ENCODE data around the gene EDIL3. TPM values are rescaled to one million over a fixed set of nuclear protein-coding genes. Genes with fewer than 3 reads are reported as not detected.
"Not testable (repeated sequence)": the region's sequence is repeated elsewhere in the genome, so short reads cannot be mapped to it uniquely, and the experiment has no call there.

The EDIL3 gene
- total and polyA plus RNA-seq, 2 donors (not counting 1 experiment from before 2014, with no cell fraction given) = not detected

- POLR2A ChIA-PET; H3K4me2 ChIP-seq (replicated peaks; ENCODE audit: low read depth, low read length, poor library complexity, severe bottlenecking): not testable (repeated sequence)
Measured at GRCh38 chr5:84309850-84310249, 74.8 kb downstream of the EDIL3 start.

GRCh38 chr5:84306601-84307000, 78.1 kb downstream of the EDIL3 start:
- intact Hi-C loops (cut with micrococcal nuclease) = no loop called here
- TF ChIP-seq EZH2 (IDR thresholded peaks at IDR 0.05; ENCODE audit: borderline replicate concordance, insufficient read depth, low read depth, low read length, poor library complexity, severe bottlenecking) (no peak), CTCF (IDR thresholded peaks at IDR 0.05) (no peak)
- no peak overlapping the region for H2AFZ ChIP-seq (ENCODE audit: insufficient read depth, low read depth, low read length, poor library complexity, severe bottlenecking)
- Mint-ChIP-seq H3K9me3 (ENCODE audit: insufficient read depth) (no peaks in the 10 kb centered on the region), H3K4me3 (no peak overlapping the region), H3K4me1 (no peaks in the 10 kb centered on the region), H3K27ac (no peak overlapping the region), H3K27me3 (no peaks in the 10 kb centered on the region)
- no peak overlapping the region for H3K4me3 ChIP-seq (ENCODE audit: control extremely low read depth in 1 of 5, extremely low read depth in 1 of 5, insufficient read depth in 1 of 5, low read depth in 2 of 5, low read length in 4 of 5)
- WGBS (ENCODE audit: insufficient coverage) = no CpG with 5 or more reads among the region's 1 CpG
- ChIA-PET POLR2A (no interaction called here), CTCF (no interaction called here)
- no peak overlapping the region for H3K27ac ChIP-seq (ENCODE audit: low read length in 2 of 2)
- no peaks in the 10 kb centered on the region for H3K4me1 ChIP-seq (ENCODE audit: control insufficient read depth in 2 of 2, insufficient read depth in 2 of 2, low read length in 2 of 2)
- H3K36me3 ChIP-seq (replicated peaks in 1 of 2; ENCODE audit: control extremely low read depth in 1 of 2, control insufficient read depth in 1 of 2, extremely low read depth in 1 of 2, insufficient read depth in 2 of 2, low read length in 1 of 2) = no peaks in the 10 kb centered on the region
- no peak for DNase-seq
- H3K9ac ChIP-seq (ENCODE audit: low read length) = no peak overlapping the region
- no peaks in the 10 kb centered on the region for H4K20me1 ChIP-seq (ENCODE audit: control insufficient read depth, insufficient read depth, low read length, poor library complexity, severe bottlenecking)
- no peaks in the 10 kb centered on the region for H3K79me2 ChIP-seq (ENCODE audit: control insufficient read depth, insufficient read depth, low read length)
- no peaks in the 10 kb centered on the region for H3K27me3 ChIP-seq (replicated peaks in 1 of 4; ENCODE audit: control extremely low read depth in 1 of 4, control insufficient read depth in 3 of 4, insufficient read depth in 4 of 4, low read length in 3 of 4)
- no peaks in the 10 kb centered on the region for H3K9me3 ChIP-seq (ENCODE audit: control extremely low read depth in 1 of 3, control insufficient read depth in 2 of 3, insufficient read depth in 1 of 3, low read length in 2 of 3)
- no peak overlapping the region for H3K4me2 ChIP-seq (replicated peaks; ENCODE audit: low read depth, low read length, poor library complexity, severe bottlenecking)
- ATAC-seq (ENCODE audit: low read depth) = no peak

More at GRCh38 chr5:84309850-84310249, 74.8 kb downstream of the EDIL3 start:
- H3K4me3 ChIP-seq (ENCODE audit: control extremely low read depth in 1 of 5, extremely low read depth in 1 of 5, insufficient read depth in 1 of 5, low read depth in 2 of 5, low read length in 4 of 5); H3K27me3 ChIP-seq (replicated peaks in 1 of 4; ENCODE audit: control extremely low read depth in 1 of 4, control insufficient read depth in 3 of 4, insufficient read depth in 4 of 4, low read length in 3 of 4); H3K27me3 Mint-ChIP-seq; H3K9ac ChIP-seq (ENCODE audit: low read length); H3K27ac Mint-ChIP-seq; DNase-seq; H3K27ac ChIP-seq (ENCODE audit: low read length in 2 of 2); H2AFZ ChIP-seq (ENCODE audit: insufficient read depth, low read depth, low read length, poor library complexity, severe bottlenecking); H4K20me1 ChIP-seq (ENCODE audit: control insufficient read depth, insufficient read depth, low read length, poor library complexity, severe bottlenecking); ATAC-seq (ENCODE audit: low read depth); H3K4me1 ChIP-seq (ENCODE audit: control insufficient read depth in 2 of 2, insufficient read depth in 2 of 2, low read length in 2 of 2); intact Hi-C loops (cut with micrococcal nuclease); H3K4me1 Mint-ChIP-seq; H3K36me3 ChIP-seq (replicated peaks in 1 of 2; ENCODE audit: control extremely low read depth in 1 of 2, control insufficient read depth in 1 of 2, extremely low read depth in 1 of 2, insufficient read depth in 2 of 2, low read length in 1 of 2); H3K4me3 Mint-ChIP-seq; H3K79me2 ChIP-seq (ENCODE audit: control insufficient read depth, insufficient read depth, low read length); H3K9me3 ChIP-seq (ENCODE audit: control extremely low read depth in 1 of 3, control insufficient read depth in 2 of 3, insufficient read depth in 1 of 3, low read length in 2 of 3); H3K9me3 Mint-ChIP-seq (ENCODE audit: insufficient read depth); CTCF ChIA-PET: not testable (repeated sequence)

All from B cell (primary cell).